GM21619 (cell line): ENCODE data around the gene INSIG1.

Experiments
- ATAC-seq: cut with Tn5 transposase; IDR thresholded peaks from one replicate; pipeline ENCODE4 v1.9.1; 2021; ENCODE audit not compliant: unreplicated experiment

INSIG1 gene

GRCh38 chr7:155324012-155324917 lies 26.6 kb downstream of the INSIG1 start:
- no peak for ATAC-seq

- ATAC-seq: no peak
Measured at GRCh38 chr7:155324918-155325235, 27.2 kb downstream of the INSIG1 start.

DNA sequence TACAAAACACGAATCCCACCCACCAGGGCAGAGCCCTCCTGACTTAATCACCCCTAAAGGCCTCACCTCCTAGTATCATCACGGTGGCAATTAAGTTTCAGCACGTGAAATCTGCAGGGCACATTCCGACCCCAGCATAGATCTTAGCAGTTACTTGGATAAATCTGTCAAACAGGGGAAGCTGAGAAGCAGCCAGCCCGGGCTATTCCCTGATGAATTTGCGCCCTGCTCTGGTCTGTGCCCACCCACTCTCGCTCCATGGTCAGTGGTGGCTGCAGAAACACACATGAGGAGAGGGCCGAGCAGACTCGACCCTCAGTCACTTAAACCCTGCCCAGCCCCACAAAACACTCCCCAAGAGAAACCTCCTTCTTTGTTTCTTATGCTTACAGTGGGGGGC lies 28.7 kb downstream of the INSIG1 start:
- no peak for ATAC-seq

- ATAC-seq: no peak
Measured at GRCh38 chr7:155327590-155328320, 30.1 kb downstream of the INSIG1 start.

DNA sequence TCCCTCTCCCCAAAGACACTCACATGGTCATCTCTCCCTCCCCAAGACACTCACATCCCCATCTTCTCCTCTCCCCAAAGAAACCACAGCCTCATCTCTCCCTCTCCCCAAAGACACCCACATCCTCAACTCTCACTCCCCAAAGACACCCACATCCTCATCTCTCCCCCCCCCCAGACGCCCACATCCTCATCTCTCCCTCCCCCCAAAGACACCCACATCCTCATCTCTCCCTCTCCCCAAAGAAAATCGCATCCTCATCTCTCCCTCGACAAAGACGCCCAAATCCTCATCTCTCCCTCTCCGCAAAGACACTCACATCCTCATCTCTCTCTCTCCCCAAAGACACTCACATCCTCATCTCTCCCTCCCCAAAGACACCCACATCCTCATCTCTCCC lies 31.5 kb downstream of the INSIG1 start:
- no peak for ATAC-seq

DNA sequence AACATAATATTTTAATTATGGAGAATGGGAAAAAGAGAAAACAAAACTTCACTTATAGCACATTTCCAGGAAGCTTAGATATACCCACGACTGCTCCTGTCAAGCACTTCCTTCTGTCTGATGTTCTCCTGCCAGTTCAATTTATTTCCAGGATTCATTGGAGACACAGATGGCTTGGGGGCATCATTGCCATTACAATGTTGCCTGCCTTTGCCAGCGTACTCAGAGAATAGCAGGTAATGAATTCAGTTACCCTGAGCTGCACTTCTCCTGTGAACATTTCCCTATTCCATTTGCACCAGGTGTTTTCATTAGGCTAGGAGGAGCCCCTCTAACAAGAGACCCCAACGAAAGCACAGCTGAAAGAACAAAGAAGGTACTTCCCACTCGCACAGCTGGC lies 33.7 kb downstream of the INSIG1 start:
- ATAC-seq: no peak

GRCh38 chr7:155333346-155334234 lies 35.9 kb downstream of the INSIG1 start:
- ATAC-seq: no peak

DNA sequence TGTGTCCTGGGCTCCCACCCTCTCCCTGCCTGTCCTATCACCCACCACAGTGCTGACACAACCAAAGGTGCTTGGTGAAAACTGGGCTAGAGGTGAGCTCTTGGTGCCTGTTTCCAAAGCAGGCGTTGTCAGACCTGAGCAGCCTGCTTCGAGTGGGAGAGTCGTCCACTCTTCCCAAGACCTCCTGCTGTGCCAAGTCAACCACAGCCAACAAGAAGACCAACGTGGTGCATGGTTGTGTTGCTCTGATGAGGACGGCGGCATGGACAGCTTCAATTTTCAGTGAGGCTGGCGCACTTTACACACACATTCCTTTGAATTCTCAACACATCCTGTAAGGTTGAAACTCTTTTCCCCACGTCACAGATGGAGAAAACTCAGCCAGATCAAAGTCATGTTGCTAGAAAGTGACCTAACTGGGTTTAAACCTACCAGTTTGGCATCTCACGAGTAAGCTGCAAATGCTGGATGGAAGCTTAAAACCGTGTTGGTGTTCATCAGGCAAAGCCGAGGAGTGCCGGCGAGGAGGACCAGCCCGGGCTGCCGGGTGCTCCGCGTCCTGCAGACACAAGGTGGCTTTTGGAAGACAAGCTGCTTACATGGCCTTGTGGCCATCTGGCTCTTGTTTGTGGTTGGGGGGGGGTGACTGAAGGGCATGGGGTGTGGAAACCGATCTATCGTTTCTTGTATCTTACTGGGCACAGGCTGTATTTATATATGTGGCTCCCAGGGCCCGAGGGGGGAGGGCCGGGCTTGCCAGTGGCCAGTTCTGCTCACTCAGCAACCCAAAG lies 39.3 kb downstream of the INSIG1 start:
- ATAC-seq: no peak

DNA sequence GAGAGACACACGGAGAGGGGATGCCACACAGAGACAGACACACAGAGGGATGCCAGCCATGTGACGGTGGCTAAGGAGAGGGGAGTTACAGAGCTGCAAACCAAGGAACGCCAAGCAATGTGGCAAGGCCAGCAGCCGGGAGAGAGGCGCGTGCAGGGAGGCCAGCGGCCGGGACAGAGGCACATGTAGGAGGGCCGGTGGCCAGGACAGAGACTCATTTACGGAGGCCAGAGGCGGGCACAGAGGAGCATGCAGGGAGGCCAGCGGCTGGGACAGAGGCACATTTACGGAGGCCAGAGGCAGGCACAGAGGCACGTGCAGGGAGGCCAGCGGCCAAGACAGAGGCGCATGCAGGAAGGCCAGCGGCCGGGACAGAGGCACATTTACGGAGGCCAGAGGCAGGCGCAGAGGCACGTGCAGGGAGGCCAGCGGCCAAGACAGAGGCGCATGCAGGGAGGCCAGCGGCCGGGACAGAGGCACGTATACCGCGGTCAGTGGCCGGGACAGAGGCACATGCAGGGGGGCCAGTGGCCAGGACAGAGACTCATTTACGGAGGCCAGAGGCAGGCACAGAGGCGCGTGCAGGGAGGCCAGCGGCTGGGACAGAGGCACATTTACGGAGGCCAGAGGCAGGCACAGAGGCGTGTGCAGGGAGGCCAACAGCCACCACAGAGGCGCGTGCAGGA lies 40.4 kb downstream of the INSIG1 start:
- ATAC-seq: no peak

DNA sequence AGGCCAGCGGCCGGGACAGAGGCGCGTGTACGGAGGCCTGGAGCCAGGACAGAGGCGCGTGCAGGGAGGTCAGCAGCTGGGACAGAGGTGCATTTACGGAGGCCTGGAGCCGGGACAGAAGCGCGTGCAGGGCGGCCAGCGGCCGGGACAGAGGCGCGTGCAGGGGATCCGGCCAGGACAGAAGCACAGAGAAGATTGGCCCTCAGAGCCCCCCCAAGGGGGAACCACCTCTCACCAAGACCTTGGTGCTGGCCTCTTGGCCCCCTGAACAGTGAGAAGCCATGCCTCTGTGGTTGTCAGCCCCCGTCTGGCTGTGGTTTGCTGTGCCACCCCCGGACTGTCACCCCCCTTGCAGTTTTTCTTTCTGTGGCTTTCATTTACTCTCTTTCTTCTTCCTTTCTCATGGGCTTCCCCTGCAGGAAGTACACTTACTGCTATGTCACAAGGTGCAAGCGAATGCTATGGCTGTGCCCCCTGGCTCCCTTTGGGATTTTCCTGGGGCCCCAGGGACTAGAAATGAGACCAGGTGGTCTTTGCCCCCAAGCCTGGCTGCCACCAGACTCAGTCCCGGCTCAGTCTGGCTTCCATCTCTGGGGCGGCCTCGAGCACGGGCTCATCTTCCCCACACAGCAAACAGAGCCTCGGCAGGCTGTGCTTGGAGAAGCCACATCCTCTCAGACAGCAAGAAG lies 41.1 kb downstream of the INSIG1 start:
- ATAC-seq: peak; percentile 63

- ATAC-seq: no peak
Measured at GRCh38 chr7:155339474-155339873, 41.8 kb downstream of the INSIG1 start.

- ATAC-seq: no peak
Measured at GRCh38 chr7:155340071-155340531, 42.4 kb downstream of the INSIG1 start.

GRCh38 chr7:155340721-155341120 lies 43.0 kb downstream of the INSIG1 start:
- no peak for ATAC-seq

- ATAC-seq: no peak
Measured at GRCh38 chr7:155341463-155341983, 43.8 kb downstream of the INSIG1 start.

DNA sequence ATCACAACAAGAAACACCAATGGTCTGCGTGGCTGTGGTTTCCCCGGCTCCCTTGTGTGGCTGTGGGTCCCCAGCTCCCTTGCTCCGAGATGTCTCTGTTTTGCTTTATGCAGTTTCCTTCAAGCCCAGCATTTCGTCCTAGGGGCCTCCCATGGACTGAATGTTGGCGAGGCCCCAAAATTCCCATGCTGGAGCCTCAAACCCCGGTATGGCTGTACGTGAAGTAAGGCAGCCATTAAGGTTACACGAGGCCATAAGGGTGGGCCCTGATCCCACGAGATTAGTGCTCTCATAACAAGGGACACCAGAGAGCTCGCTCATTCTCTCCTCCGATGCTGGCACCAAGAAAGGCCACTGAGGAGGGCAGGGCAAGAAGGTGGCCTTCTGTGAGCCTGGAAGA lies 44.6 kb downstream of the INSIG1 start:
- no peak for ATAC-seq

- ATAC-seq: no peak
Measured at GRCh38 chr7:155343150-155343549, 45.5 kb downstream of the INSIG1 start.

- no peak for ATAC-seq
Measured at GRCh38 chr7:155343661-155344121, 46.0 kb downstream of the INSIG1 start.

- peak; percentile 50 for ATAC-seq
Measured at GRCh38 chr7:155344270-155344617, 46.6 kb downstream of the INSIG1 start.
